ENCODE results near the gene BTRC. TPM values are rescaled to one million over a fixed set of nuclear protein-coding genes. Genes with fewer than 3 reads are reported as not detected.
"Not testable (repeated sequence)": the region's sequence is repeated elsewhere in the genome, so short reads cannot be mapped to it uniquely, and the experiment has no call there.

Gene BTRC
- total RNA-seq, 1 donor from 2014 or later, result 18.2 TPM

- peaks cover 12% of the 10 kb centered on the region for H3K4me1 ChIP-seq
- DNase-seq, result no peak
- H3K9me3 ChIP-seq, result no peaks in the 10 kb centered on the region
- H3K4me3 ChIP-seq, result peak overlapping the region; percentile 99
- H3K27ac ChIP-seq, result no peak overlapping the region
- H3K27me3 ChIP-seq, result no peaks in the 10 kb centered on the region
- ATAC-seq, result no peak
- TF ChIP-seq CTCF (IDR thresholded peaks at IDR 0.05), result no peak
- intact Hi-C loops (cut with DNase I), result no loop called here
- H3K36me3 ChIP-seq, result peaks cover 18% of the 10 kb centered on the region
Observed at GRCh38 chr10:101588879-101589278, 234.9 kb downstream of the BTRC start.

- H3K4me1 ChIP-seq; H3K4me3 ChIP-seq; H3K27me3 ChIP-seq; DNase-seq; H3K36me3 ChIP-seq; intact Hi-C loops (cut with DNase I); H3K27ac ChIP-seq; H3K9me3 ChIP-seq: not testable (repeated sequence)
- ATAC-seq, result peak; percentile 78
Observed at GRCh38 chr10:101593331-101593730, 239.4 kb downstream of the BTRC start.

GRCh38 chr10:101595591-101596433 is 241.8 kb downstream of the BTRC start:
- intact Hi-C loops (cut with DNase I), result no loop called here
- Histone ChIP-seq H3K4me3 (no peak overlapping the region), H3K27me3 (no peaks in the 10 kb centered on the region), H3K9me3 (no peaks in the 10 kb centered on the region), H3K27ac (no peak overlapping the region), H3K36me3 (no peaks in the 10 kb centered on the region), H3K4me1 (no peaks in the 10 kb centered on the region)
- DNase-seq (no peak), ATAC-seq (no peak)
- no peak for TF ChIP-seq CTCF (IDR thresholded peaks at IDR 0.05)

- Histone ChIP-seq H3K36me3 (no peaks in the 10 kb centered on the region), H3K4me1 (no peaks in the 10 kb centered on the region), H3K4me3 (no peak overlapping the region), H3K9me3 (no peaks in the 10 kb centered on the region), H3K27me3 (no peaks in the 10 kb centered on the region), H3K27ac (no peak overlapping the region)
- intact Hi-C loops (cut with DNase I), result no loop called here
- DNase-seq (no peak), ATAC-seq (no peak)
- no peak for TF ChIP-seq CTCF (IDR thresholded peaks at IDR 0.05)
Observed at GRCh38 chr10:101597091-101597900, 243.3 kb downstream of the BTRC start.

GRCh38 chr10:101601541-101601940 is 247.6 kb downstream of the BTRC start:
- peak; percentile 17 for ATAC-seq
- H3K4me3 ChIP-seq, result no peak overlapping the region
- H3K4me1 ChIP-seq, result no peaks in the 10 kb centered on the region
- no peaks in the 10 kb centered on the region for H3K9me3 ChIP-seq
- DNase-seq, result peak; percentile 60
- no peak overlapping the region for H3K27ac ChIP-seq
- no peaks in the 10 kb centered on the region for H3K27me3 ChIP-seq
- TF ChIP-seq CTCF (IDR thresholded peaks at IDR 0.05), result no peak
- H3K36me3 ChIP-seq, result peaks cover 13% of the 10 kb centered on the region
- intact Hi-C loops (cut with DNase I), result loop anchor here (5.0 kb wide), 1 partner anchor 181 kb away; the partner anchor contains the start of gene NPM3
